OCI-LY1 (cell line): ENCODE measurements around the gene RBM45.

ENCODE experiments used
- H2AFZ ChIP-seq: fragments of 200-600 bp; sonication (generic), shearing (Covaris generic); 2 replicates; pipeline ENCODE4 v1.6.0; 2014; ENCODE audit warnings: antibody characterized with exemption, mild to moderate bottlenecking, low read length
- H3F3A ChIP-seq: fragments of 200-600 bp; sonication (generic), shearing (Covaris generic); 2 replicates; pipeline ENCODE4 v1.6.0; 2014; ENCODE audit warnings: mild to moderate bottlenecking, antibody characterized with exemption, low read length, moderate library complexity; ENCODE audit not compliant: insufficient read depth
- H3K27ac ChIP-seq: fragments of 200-600 bp; sonication (generic); 2 replicates; pipeline ENCODE4 v1.5.1; 2014; ENCODE audit warnings: low read length, mixed run types, mild to moderate bottlenecking, low read depth; ENCODE audit not compliant: poor library complexity, severe bottlenecking
- H3K27me3 ChIP-seq: fragments of 200-600 bp; sonication (generic); 2 replicates; pipeline ENCODE4 v1.6.0; 2014; ENCODE audit warnings: antibody characterized with exemption, mild to moderate bottlenecking, low read length, moderate library complexity; ENCODE audit not compliant: insufficient read depth
- H3K36me3 ChIP-seq: fragments of 200-600 bp; sonication (generic); 2 replicates; pipeline ENCODE4 v1.6.1; 2014; ENCODE audit warnings: mild to moderate bottlenecking, antibody characterized with exemption, low read length, moderate library complexity, mixed read lengths; ENCODE audit not compliant: insufficient read depth
- H3K4me1 ChIP-seq: fragments of 200-600 bp; sonication (generic); 2 replicates; pipeline ENCODE4 v1.5.1; 2014; ENCODE audit warnings: mild to moderate bottlenecking, low read length, moderate library complexity; ENCODE audit not compliant: insufficient read depth, severe bottlenecking
- H3K4me2 ChIP-seq: fragments of 200-600 bp; sonication (generic), shearing (Covaris generic); 2 replicates; pipeline ENCODE4 v1.6.1; 2014; ENCODE audit warnings: low read length
- H3K4me3 ChIP-seq: fragments of 200-600 bp; sonication (generic); 2 replicates; pipeline ENCODE4 v1.5.1; 2014; ENCODE audit warnings: low read length, low read depth, mild to moderate bottlenecking, mixed read lengths; ENCODE audit not compliant: poor library complexity, severe bottlenecking
- H3K79me2 ChIP-seq: fragments of 200-600 bp; shearing (Covaris generic); 2 replicates; pipeline ENCODE4 v1.6.1; 2016; ENCODE audit warnings: mixed run types, low read length, mixed read lengths; ENCODE audit not compliant: insufficient read depth
- H3K9ac ChIP-seq: fragments of 200-600 bp; sonication (generic), shearing (Covaris generic); 2 replicates; pipeline ENCODE4 v1.6.1; 2014; ENCODE audit warnings: mild to moderate bottlenecking, low read length, mixed read lengths
- H3K9me2 ChIP-seq: fragments of 200-600 bp; sonication (generic), shearing (Covaris generic); 2 replicates; pipeline ENCODE4 v1.6.1; 2014; ENCODE audit warnings: low read depth, mild to moderate bottlenecking, low read length, mixed read lengths
- H3K9me3 ChIP-seq: fragments of 200-600 bp; shearing (Covaris generic); 2 replicates; pipeline ENCODE4 v1.6.1; 2014; ENCODE audit warnings: low read length, mixed read lengths
- H4K20me1 ChIP-seq: fragments of 200-600 bp; sonication (generic), shearing (Covaris generic); 2 replicates; pipeline ENCODE4 v1.6.0; 2016; ENCODE audit warnings: mild to moderate bottlenecking, low read length; ENCODE audit not compliant: insufficient read depth
- EZH2 ChIP-seq: fragments of 200-600 bp; sonication (generic), shearing (Covaris generic); IDR thresholded peaks from 2 replicates; pipeline ENCODE4 v1.8.0; 2017; ENCODE audit warnings: borderline replicate concordance, mixed run types, mild to moderate bottlenecking, antibody characterized with exemption, low read length, moderate library complexity, mixed read lengths
- TF ChIP-seq, protein P1 (sequence below): fragments of 200-600 bp; sonication (generic), shearing (Covaris generic); IDR thresholded peaks from 2 replicates; pipeline ENCODE4 v1.5.1; 2017; ENCODE audit warnings: mild to moderate bottlenecking, antibody characterized with exemption, low read length, moderate library complexity, mixed read lengths

The RBM45 gene

DNA sequence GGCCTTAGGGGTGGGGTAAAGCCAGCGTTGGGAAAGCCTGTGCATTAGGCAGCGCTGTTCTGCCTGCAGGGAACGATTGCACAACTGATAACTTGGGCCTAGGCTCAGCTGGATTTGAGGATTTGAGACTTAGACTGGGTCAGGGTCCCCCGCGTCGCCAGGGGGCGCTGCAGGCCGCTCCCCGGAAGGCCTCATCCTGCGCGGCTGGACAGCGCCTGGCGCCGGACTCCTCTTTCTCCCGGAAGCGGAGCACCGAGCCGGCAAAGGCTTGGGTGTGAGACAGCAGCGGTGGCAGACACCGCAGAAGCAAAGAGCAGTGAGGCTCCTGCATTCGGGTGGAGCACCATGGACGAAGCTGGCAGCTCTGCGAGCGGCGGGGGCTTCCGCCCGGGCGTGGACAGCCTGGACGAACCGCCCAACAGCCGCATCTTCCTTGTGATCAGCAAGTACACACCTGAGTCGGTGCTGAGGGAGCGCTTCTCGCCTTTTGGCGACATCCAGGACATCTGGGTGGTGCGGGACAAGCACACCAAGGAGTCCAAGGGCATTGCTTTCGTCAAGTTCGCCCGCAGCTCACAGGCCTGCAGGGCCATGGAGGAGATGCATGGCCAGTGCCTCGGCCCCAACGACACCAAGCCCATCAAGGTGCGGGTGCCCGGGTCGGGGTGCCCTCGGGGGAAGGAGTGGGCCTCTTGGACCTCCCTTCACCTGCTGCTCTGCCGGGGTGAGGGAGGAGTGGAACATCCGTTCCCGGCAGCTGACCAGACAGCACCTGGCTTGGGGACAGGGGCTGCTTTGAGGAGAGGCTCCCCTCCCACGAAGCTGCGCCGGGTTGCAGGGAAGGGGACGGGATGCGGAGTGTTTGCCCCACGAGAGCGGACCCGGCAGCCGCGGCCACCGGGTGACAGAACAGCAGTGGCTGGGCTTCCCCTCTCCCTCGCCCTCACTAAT lies at the start of gene RBM45:
RBM45 (plus strand) TSS at position 236 of the 951 bp plus-strand sequence; CDS start at position 346, 110 bp downstream.
- Histone ChIP-seq H2AFZ (peak within 1 kb of the TSS; percentile 98), H3K27ac (no peak within 1 kb of the TSS), H3K4me2 (peak within 1 kb of the TSS; percentile 86), H3K4me3 (peak within 1 kb of the TSS; percentile 93), H3K9ac (peak within 1 kb of the TSS; percentile 91), H3F3A (no peaks in the 10 kb centered on the region), H3K9me2 (no peaks in the 10 kb centered on the region), H3K9me3 (no peaks in the 10 kb centered on the region), H3K36me3 (peaks cover 1% of the 10 kb centered on the region; the same call in 1 of the 2 replicates), H3K27me3 (no peaks in the 10 kb centered on the region), H3K79me2 (no peaks in the 10 kb centered on the region), H3K4me1 (peaks cover 17% of the 10 kb centered on the region), H4K20me1 (no peaks in the 10 kb centered on the region)
- TF ChIP-seq, protein P1, sequence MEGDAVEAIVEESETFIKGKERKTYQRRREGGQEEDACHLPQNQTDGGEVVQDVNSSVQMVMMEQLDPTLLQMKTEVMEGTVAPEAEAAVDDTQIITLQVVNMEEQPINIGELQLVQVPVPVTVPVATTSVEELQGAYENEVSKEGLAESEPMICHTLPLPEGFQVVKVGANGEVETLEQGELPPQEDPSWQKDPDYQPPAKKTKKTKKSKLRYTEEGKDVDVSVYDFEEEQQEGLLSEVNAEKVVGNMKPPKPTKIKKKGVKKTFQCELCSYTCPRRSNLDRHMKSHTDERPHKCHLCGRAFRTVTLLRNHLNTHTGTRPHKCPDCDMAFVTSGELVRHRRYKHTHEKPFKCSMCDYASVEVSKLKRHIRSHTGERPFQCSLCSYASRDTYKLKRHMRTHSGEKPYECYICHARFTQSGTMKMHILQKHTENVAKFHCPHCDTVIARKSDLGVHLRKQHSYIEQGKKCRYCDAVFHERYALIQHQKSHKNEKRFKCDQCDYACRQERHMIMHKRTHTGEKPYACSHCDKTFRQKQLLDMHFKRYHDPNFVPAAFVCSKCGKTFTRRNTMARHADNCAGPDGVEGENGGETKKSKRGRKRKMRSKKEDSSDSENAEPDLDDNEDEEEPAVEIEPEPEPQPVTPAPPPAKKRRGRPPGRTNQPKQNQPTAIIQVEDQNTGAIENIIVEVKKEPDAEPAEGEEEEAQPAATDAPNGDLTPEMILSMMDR, result peak; percentile 95
- no peak for TF ChIP-seq EZH2

- Histone ChIP-seq H3K9me2 (no peaks in the 10 kb centered on the region), H3K4me2 (no peak overlapping the region), H3K9me3 (no peaks in the 10 kb centered on the region), H3K9ac (no peak overlapping the region), H3K36me3 (no peaks in the 10 kb centered on the region), H3K4me3 (no peak overlapping the region), H3K27me3 (no peaks in the 10 kb centered on the region), H4K20me1 (no peaks in the 10 kb centered on the region), H3F3A (no peaks in the 10 kb centered on the region), H3K79me2 (no peaks in the 10 kb centered on the region), H3K27ac (no peak overlapping the region), H2AFZ (no peak overlapping the region), H3K4me1 (no peaks in the 10 kb centered on the region)
- no peak for TF ChIP-seq EZH2
- TF ChIP-seq, protein P1, result no peak
Observed at GRCh38 chr2:178066324-178066723, 45.9 kb upstream of the RBM45 start.

DNA sequence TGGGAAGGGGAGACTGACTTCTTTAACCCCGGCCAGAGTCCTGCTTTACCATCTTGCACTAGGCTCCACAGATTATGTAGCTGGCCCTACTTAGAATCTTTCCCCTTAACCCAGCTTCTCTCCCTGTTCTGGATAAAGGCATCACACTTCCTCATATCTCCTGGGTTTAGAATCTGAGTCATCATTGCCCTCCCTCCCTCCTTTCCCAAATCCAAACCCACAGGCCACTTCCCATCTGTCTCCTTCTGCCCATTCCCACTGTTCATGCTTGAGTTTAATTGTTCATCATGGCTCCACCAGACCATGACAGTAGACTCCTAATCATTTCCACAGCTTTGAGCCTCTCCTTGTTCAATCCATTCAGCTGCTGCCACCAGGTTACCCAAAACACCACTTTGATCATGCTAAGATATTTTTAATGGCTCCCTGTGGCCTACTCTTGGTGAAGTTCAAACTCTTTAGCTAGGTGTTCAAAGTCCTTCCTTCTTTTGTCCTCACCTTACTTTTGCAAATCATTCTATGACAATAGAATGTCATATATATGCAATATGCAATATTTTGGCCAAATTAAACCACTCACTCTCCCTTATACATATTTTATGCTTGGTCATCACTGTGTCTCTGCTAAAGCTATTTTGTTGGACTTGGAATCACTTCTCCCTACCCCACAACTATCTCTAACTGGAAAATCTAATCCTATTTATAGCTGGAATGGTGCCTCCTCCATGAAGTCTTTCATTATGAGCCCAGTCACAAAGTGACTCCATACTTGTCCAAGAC lies 45.2 kb upstream of the RBM45 start:
- no peaks in the 10 kb centered on the region for H3K9me3 ChIP-seq
- TF ChIP-seq, protein P1, result no peak
- no peak for TF ChIP-seq EZH2
- H3K4me3 ChIP-seq, result no peak overlapping the region
- H3K9me2 ChIP-seq, result no peaks in the 10 kb centered on the region
- no peak overlapping the region for H3K27ac ChIP-seq
- no peaks in the 10 kb centered on the region for H3K27me3 ChIP-seq
- H3K79me2 ChIP-seq, result no peaks in the 10 kb centered on the region
- no peaks in the 10 kb centered on the region for H3K4me1 ChIP-seq
- H3K9ac ChIP-seq, result no peak overlapping the region
- no peaks in the 10 kb centered on the region for H3K36me3 ChIP-seq
- H3K4me2 ChIP-seq, result no peak overlapping the region
- no peaks in the 10 kb centered on the region for H3F3A ChIP-seq
- no peak overlapping the region for H2AFZ ChIP-seq
- H4K20me1 ChIP-seq, result no peaks in the 10 kb centered on the region
